ENCODE results near the gene UBAP1. TPM values are rescaled to one million over a fixed set of nuclear protein-coding genes. Genes with fewer than 3 reads are reported as not detected.

UBAP1 gene
- polyA plus RNA-seq, 1 experiment: 56.7 TPM

DNA sequence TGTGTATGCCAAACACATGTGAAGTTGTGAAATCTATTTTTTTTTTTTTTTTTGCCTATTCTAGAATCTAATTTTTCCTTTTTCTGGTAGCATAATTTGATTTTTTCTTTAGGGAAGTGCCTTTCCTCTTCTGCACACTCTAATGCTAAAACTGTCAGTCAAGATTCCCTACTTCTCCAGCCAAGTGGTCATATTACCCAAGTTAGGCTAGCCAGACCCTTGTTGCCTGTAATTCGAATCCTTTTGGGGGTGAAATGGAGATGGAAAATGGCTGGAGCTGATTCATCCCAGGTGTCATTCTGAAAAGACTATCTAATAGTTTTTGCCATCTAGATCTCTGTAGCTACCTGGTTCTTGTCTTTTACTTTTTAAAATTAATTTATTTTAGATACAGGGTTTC, 24.8 kb upstream of the UBAP1 start:
- TF ChIP-seq, protein P1, sequence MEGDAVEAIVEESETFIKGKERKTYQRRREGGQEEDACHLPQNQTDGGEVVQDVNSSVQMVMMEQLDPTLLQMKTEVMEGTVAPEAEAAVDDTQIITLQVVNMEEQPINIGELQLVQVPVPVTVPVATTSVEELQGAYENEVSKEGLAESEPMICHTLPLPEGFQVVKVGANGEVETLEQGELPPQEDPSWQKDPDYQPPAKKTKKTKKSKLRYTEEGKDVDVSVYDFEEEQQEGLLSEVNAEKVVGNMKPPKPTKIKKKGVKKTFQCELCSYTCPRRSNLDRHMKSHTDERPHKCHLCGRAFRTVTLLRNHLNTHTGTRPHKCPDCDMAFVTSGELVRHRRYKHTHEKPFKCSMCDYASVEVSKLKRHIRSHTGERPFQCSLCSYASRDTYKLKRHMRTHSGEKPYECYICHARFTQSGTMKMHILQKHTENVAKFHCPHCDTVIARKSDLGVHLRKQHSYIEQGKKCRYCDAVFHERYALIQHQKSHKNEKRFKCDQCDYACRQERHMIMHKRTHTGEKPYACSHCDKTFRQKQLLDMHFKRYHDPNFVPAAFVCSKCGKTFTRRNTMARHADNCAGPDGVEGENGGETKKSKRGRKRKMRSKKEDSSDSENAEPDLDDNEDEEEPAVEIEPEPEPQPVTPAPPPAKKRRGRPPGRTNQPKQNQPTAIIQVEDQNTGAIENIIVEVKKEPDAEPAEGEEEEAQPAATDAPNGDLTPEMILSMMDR (IDR thresholded peaks at IDR 0.05; ENCODE audit: low read depth, low read length): no peak
- ChIA-PET POLR2A (no interaction called here), CTCF (no interaction called here)
- no peaks in the 10 kb centered on the region for H3K9me3 ChIP-seq (ENCODE audit: control insufficient read depth, insufficient read depth, low read length)
- no peaks in the 10 kb centered on the region for H3K27me3 ChIP-seq (ENCODE audit: control insufficient read depth, insufficient read depth, low read length)
- no peak overlapping the region for H3K4me3 ChIP-seq (ENCODE audit: low read depth, low read length)
- DNase-seq (ENCODE audit: low read depth, low spot score): no peak
- no peak overlapping the region for H3K27ac ChIP-seq (ENCODE audit: low read depth, low read length)

DNA sequence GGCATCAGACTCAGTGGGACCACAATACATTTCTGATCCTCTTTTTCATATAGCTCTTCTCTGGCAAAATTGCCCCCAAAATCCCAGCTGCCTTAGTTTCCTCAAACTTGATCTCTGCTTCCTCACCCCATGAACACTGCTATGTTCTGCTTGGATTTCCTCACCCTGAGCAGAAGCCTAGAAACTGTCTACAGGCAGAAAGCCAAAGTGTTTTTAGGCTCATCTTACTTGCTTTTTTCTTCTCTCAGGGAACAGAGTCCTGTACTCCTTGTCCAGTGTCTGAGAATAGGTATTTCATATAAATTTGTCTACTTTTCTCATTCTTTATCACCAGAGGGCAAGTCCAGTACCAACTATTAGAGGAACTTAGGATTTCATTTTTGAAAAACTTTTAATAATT, 21.5 kb upstream of the UBAP1 start:
- H3K27ac ChIP-seq (ENCODE audit: low read depth, low read length): no peak overlapping the region
- POLR2A ChIA-PET: no interaction called here
- TF ChIP-seq, protein P1 (IDR thresholded peaks at IDR 0.05; ENCODE audit: low read depth, low read length): no peak

DNA sequence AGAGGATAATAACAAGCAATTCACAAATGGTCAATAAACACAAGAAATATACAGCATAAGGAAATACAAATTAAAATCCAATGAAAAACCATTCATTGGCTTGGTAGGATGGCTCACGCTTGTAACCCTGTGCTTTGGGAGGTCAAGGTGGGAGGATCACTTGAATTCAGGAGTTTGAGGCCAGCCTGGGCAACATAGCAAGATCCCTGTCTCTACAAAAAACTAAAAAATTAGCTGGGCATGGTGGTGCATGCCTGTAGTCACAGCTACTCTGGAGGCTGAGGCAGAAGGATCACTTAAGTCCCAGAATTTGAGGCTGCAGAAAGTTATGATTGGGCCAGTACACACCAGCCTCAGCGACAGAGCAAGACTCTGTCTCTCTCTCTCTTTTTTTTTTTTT, 20.9 kb upstream of the UBAP1 start:
- Histone ChIP-seq H3K27me3 (ENCODE audit: control insufficient read depth, insufficient read depth, low read length) (no peaks in the 10 kb centered on the region), H3K4me3 (ENCODE audit: low read depth, low read length) (no peak overlapping the region), H3K9me3 (ENCODE audit: control insufficient read depth, insufficient read depth, low read length) (no peaks in the 10 kb centered on the region), H3K27ac (ENCODE audit: low read depth, low read length) (no peak overlapping the region)
- ChIA-PET POLR2A (interaction anchor here (0.6 to 1.3 kb wide), 2 partner anchors 21 to 1151 kb away, joined by 3 to 4 read pairs; partner anchors contain the start of gene UBAP1), CTCF (interaction anchor here (0.7 kb wide), 1 partner anchor 33 kb away, joined by 3 read pairs; no protein-coding TSS in a partner anchor)
- no peak for DNase-seq (ENCODE audit: low read depth, low spot score)
- TF ChIP-seq, protein P1 (IDR thresholded peaks at IDR 0.05; ENCODE audit: low read depth, low read length): no peak

More for the DNA sequence above, 21.5 kb upstream of the UBAP1 start:
- H3K27me3 ChIP-seq (ENCODE audit: control insufficient read depth, insufficient read depth, low read length): no peaks in the 10 kb centered on the region
- DNase-seq (ENCODE audit: low read depth, low spot score): no peak
- CTCF ChIA-PET: interaction anchor here (0.5 kb wide), 1 partner anchor 26 kb away, joined by 3 read pairs; no protein-coding TSS in a partner anchor
- H3K9me3 ChIP-seq (ENCODE audit: control insufficient read depth, insufficient read depth, low read length): no peaks in the 10 kb centered on the region
- no peak overlapping the region for H3K4me3 ChIP-seq (ENCODE audit: low read depth, low read length)

DNA sequence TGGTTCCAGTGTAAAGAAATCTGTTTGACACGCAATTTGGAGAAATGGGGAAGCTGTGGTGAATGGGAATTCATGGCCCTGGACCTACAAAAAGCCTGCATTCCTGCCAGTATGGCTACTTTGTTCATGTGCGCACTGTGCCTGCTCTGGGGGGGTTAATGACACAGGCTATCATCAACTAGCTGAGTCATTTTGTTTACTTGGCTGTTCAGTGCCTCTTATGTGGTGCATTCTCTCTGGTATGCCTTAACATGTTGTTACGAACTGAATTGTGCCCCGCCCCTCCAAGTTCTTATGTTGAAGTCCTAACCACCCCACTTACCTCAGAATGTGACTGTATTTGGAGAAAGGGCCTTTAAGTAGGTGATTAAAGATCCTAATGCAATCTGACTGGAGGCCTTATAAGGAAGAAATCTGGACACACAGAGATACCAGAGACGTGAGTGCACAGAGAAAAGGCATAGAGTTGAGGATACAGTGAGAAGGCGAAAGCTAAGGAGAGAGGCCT, 20.4 kb upstream of the UBAP1 start:
- ChIA-PET POLR2A (interaction anchor here (0.6 to 1.3 kb wide), 3 partner anchors 20 to 1150 kb away, joined by 3 to 4 read pairs (median 3); partner anchors contain the start of gene UBAP1), CTCF (interaction anchor here (0.7 kb wide), 1 partner anchor 32 kb away, joined by 3 read pairs; no protein-coding TSS in a partner anchor)
- Histone ChIP-seq H3K4me3 (ENCODE audit: low read depth, low read length) (no peak overlapping the region), H3K27ac (ENCODE audit: low read depth, low read length) (peak overlapping the region; percentile 53), H3K27me3 (ENCODE audit: control insufficient read depth, insufficient read depth, low read length) (no peaks in the 10 kb centered on the region), H3K9me3 (ENCODE audit: control insufficient read depth, insufficient read depth, low read length) (no peaks in the 10 kb centered on the region)
- peak; percentile 62 for DNase-seq (ENCODE audit: low read depth, low spot score)
- TF ChIP-seq, protein P1 (IDR thresholded peaks at IDR 0.05; ENCODE audit: low read depth, low read length): no peak

DNA sequence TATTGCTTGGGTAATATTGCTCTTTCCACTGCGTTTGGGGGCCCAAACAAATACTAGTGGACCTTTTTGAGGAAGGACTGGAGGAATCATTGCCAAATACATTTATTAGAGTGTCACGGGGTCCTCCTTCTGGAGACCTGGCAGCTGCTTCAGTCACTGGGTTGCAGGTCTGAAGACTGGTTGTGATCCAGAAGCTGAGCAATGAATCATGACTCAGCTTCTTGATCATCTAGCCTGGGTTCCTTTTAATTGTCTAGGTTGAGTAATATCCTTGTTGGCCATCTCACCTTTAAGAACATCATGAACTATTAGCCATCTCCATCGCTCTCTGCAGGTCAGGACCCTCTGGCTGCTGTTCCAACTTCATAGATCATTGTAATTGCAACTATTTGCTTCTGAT, 15.4 kb upstream of the UBAP1 start:
- no peaks in the 10 kb centered on the region for H3K9me3 ChIP-seq (ENCODE audit: control insufficient read depth, insufficient read depth, low read length)
- ChIA-PET CTCF (interaction anchor here (0.7 kb wide), 1 partner anchor 128 kb away, joined by 4 read pairs; no protein-coding TSS in a partner anchor), POLR2A (interaction anchor here (0.6 kb wide), 1 partner anchor 148 kb away, joined by 3 read pairs; no protein-coding TSS in a partner anchor)
- DNase-seq (ENCODE audit: low read depth, low spot score): no peak
- no peak overlapping the region for H3K4me3 ChIP-seq (ENCODE audit: low read depth, low read length)
- H3K27ac ChIP-seq (ENCODE audit: low read depth, low read length): no peak overlapping the region
- H3K27me3 ChIP-seq (ENCODE audit: control insufficient read depth, insufficient read depth, low read length): no peaks in the 10 kb centered on the region
- TF ChIP-seq, protein P1 (IDR thresholded peaks at IDR 0.05; ENCODE audit: low read depth, low read length): no peak
